Activated T-helper 1 cell treated with Interleukin-2 at 50 U/mL for 16 hours (primary cell): Measurements from ENCODE around the gene TBC1D7.

Experiments used
- DNase-seq: peaks from one replicate; pipeline ENCODE4 v3.0.0-alpha.2; 2020; ENCODE audit warnings: low read depth

Gene TBC1D7

DNA sequence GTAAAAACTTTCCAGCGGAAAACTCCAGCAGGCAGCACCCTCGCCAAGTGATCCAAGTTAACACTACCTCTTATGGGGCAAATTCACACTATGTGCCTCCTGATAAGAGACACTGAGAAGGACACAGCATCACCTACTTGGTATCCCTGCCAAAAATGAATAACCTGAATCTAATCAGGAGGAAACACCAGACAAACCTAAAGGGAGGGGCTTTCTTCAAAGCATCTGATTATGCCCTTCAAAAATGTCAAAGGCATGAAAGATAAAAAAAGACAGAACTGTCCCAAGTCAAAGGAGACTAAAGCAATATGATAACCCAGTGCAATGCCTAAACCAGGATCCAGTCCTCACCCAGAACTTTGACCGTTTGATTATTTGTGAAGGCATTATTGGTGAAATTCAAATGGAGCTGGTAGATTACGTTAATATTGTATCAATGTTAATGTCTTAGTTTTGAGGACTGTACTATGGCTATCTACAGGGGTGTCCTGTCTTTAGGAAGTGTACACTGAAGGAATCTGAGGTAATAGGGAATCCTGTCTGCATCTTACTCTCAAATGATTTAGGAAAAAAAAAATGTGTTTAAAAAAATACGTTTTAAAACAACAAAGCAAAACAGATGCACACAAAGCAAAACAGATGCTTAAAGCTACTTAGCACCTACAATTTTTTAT lies 8.3 kb downstream of the TBC1D7 start:
- no peak for DNase-seq

DNA sequence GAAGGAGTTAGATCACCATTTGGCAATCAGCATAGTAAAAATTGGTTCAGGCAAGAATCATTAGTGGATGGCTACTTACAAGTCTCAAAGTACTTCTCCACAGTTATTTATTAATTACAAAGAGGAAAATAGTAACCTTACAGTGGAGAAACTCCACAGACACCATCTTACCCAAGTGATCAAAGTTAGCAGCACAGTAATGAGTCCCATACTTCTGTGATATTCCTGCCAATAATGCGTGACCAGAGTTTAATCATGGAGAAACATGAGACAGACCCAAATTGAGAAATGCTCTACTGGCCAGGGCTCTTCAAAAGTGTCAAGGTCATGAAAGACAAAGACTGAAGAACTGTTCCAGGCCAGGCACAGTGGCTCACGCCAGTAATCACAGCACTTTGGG lies 9.5 kb downstream of the TBC1D7 start:
- no peak for DNase-seq

DNA sequence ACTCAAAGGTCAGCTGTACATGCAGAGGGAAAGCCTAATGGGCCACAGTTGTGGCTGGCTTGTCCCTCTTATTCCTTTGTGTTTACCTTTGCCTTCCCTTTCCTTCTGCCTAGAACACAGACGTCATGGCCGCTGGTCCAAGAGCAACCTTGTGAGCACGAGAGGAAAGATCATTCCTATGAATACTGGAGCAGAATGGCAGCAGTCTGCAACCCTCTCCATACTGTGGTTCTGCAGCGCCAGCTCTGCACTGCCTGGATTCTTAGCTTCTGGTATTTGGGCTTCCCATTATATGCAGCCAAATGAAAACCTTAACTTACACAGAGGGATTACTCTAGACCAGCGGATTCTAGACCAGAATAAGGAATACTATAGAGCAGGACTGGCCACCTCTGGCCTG lies 12.4 kb downstream of the TBC1D7 start:
- DNase-seq: no peak

DNA sequence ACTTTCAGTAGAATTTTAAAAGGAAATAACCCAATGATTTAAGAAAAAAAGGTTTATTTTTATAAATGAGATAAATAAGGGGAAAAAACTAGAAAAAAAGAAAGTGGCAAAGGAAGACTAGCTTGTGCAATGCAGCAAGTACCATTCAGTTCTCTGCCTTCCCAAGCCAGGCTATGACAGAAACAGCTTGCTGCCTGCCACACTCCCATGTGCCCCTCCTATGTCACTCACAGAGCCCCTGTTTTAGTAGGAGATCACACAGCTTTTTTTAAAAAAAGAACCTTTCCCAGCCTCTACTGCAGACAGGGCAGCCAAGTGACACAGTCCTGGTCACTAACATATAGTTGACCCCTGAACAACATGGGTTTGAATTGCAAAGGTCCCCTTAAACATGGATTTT lies 13.5 kb downstream of the TBC1D7 start:
- no peak for DNase-seq

DNA sequence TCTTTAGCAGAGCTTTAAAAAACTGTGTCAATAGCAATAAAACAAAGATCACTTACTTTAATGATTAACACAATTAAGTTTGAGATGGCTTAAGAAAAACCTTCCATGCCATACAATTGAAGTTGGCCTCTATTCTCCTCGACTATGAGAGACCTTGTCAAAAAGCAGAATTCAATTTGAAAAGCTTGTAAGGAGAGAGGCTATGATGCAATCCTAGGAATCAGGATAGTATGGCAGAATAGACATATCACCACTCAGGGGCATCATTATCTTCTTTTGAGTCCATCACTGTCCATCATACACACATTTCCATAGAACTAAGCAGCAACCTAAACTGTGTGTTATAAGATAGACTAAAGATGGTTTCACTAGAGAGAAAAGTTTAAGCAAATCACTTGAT lies 17.2 kb downstream of the TBC1D7 start:
- DNase-seq: no peak

DNA sequence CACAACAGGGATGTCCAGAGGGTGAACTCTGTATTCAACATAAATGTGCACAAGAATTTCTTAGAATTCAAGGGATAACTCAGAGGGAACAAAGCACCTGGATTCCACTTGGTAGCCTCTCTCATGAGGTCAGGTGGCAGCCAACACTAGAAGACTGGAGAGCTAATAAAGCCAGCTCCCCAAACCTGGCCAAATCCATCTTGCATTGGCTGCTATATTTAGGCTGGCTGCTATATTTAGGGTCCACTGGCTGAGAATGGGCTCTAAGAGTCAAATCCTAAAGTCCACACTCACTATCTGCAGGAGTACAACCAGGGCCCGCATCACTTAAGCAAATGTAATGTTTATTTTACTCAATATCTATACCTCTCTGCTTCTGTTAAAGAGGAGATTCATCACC lies 20.0 kb downstream of the TBC1D7 start:
- DNase-seq: no peak

DNA sequence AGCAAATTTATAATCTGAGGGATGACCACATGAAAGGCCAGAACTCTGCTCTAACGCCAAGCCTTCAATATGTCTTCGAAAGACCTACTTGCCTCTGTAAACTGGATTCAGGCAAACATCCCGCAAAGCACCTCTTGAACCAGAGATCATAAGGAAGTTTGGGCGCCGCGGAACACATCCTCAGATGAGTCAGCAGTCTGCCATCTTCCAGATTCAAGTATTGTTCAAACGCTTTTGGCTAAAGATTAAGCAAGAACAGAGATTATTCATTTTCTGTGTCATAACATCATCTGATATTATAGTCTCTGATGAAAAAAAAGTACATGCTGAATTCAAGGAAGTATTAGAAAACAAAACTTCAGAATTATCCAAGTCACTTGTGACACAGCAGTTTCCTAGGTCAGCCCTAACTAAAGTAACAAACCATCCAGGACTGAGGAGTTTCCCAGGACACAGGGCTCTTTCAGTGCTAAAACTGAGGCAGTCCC lies 20.8 kb downstream of the TBC1D7 start:
- no peak for DNase-seq

DNA sequence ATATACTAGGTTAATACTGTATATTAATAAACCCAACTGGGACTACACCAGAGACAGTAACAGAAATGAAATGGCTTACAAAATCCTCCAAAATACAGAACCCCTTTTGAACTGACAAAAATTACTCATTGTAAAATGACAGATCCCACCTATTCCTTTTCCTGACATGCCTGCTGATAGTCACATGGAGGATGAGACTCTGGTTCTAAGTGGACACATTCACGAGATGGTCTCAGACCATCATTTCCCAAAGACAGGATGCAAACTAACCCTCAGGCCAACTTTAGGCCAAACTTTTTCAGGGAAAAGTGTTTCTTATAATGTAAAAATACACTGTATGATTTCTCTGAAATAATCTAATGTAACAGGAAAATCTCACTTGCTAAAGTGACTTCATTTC lies 22.5 kb downstream of the TBC1D7 start:
- no peak for DNase-seq

DNA sequence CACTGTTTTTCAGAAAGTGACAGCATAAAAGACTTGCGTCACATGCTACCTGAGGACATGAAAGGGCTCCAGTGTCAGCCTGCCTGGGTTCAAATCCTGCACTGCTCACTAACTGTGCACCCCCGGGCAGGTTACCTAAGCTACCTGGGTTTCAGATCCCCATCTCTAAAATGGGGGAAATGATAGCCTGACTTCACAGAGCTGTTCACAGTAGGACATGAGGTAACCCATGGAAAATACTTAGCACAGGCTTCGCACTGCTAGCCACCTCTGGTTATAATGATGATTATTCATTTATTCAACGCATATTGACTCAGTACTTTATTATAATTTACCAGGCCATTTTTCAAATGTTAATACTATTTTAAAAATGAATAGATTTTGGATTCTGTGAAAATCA lies 23.0 kb downstream of the TBC1D7 start:
- no peak for DNase-seq

DNA sequence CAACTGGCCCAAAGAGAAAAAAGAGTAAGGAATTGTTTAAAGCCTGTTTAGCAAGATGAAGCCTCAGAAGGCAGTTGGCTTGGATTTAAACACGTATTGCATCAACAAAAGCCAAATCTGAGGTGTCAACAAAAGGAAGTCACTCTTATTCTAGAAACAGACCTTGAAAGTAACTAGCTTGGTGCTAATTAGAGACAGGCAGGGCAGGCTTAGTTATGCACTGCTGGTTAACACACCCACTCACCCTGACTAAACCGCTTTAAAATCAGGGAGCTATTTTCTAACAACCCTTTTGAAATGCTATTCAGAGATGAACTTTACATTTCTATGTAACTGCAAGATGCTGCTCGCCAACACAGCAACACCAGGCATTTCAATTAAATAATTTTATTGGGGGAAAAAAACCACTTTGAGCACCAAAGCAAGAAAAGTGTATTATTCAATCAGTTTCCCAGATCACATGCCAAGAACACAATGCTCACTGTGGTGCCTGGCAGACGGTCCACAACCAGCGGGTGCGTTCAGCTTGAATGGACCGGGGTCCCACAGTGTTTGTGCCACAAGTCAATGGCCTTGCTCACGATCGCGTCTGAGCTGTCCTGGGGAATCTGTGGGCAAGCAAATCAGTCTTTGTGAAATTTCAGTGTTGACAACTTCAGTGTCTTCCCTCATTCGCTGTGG lies 23.6 kb downstream of the TBC1D7 start:
- DNase-seq: no peak

DNA sequence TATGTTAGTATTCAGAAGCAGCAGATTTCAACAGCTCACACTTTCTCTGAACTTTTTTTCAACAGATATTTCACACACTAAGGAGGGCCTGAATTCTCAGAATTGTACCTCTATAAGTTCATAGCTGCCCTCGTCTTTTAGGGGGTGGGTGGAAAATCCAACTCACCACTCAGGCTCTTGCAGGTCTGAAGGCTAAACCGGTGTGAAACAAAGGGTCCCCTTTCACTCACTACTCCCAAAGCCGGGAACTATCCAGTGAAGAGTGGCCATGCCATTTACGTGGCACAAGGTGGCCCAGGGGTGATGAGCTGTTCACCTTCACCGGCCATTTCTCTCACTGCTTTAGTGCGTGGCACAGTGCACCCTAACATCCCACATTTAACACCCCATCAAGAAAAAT lies 24.2 kb downstream of the TBC1D7 start:
- no peak for DNase-seq

DNA sequence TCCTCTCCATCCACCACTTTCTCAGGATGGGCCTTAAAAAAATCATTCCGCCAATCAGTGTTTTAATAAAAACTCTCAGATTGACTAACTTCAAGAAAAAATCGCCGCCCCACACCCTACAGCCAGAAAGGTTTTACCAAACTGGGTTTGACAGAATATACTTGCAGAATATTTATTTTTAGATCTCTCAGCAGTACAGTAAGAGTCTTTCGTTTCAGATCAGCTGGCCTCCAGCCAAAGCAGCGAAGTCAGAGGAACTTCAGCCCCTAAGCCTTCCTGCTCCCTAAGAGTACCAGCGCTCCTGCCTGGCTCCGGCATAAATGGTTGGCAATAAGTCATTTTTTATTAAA lies 24.7 kb downstream of the TBC1D7 start:
- no peak for DNase-seq

DNA sequence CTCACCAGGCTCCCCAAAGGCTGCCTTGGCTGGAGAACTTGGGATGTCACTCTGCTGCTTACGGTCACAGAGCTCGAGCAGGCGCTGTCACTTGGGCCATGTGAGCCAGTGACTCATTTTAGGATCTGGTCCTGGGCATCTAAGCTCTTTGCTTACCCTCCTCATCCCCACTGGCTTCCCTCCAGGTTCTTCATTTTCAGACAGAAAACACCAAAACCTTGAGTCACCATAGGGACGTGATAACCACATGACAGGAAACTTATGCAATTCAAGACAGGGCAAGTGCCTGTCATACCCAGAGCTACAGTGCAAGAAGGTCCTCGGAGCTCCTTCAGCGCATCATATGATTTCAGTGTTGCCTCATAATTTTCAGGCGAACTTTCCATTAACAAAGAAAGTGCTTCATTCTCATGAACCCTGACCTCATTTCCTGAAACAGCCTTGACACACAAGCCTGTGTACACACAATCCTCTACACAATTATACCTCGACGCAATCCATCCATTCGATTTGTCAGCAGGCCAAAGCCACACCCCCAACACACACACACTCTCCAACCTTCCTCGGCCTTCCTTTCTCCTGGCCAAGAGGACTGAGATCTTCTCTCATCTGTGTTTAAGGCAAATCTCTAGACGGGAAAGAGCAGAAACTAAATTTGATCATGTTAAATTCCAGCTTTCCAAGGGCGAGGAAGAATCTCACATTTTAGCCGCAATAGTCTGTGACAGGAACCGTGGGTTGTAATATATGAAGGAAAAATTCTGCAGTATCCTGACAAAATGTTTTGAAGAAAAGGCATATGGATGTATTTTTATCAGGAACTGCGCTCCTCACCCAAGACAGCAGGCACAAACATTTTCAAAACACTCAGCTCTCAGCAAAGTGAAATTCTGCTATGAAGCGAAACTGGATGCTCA lies 25.3 kb downstream of the TBC1D7 start:
- DNase-seq: no peak

DNA sequence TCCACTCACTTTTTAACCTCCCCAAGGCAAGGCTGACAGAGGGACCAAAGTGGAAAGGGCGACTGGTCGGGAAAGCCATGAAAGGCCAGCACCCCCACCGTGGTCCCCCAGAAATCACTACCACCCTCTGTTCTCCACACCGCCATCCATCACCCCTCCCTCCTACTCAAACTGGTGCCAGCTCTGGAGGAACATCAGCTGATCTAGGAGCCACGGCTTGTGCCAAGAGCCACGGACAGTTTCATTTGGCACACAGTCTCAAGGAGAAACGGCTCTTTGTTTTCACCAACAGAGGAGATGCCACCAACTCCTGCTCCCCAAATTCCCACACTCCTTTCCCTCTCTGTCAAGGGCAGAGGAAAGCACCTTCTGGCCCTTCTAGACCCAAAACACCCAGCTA lies 26.0 kb downstream of the TBC1D7 start:
- no peak for DNase-seq

DNA sequence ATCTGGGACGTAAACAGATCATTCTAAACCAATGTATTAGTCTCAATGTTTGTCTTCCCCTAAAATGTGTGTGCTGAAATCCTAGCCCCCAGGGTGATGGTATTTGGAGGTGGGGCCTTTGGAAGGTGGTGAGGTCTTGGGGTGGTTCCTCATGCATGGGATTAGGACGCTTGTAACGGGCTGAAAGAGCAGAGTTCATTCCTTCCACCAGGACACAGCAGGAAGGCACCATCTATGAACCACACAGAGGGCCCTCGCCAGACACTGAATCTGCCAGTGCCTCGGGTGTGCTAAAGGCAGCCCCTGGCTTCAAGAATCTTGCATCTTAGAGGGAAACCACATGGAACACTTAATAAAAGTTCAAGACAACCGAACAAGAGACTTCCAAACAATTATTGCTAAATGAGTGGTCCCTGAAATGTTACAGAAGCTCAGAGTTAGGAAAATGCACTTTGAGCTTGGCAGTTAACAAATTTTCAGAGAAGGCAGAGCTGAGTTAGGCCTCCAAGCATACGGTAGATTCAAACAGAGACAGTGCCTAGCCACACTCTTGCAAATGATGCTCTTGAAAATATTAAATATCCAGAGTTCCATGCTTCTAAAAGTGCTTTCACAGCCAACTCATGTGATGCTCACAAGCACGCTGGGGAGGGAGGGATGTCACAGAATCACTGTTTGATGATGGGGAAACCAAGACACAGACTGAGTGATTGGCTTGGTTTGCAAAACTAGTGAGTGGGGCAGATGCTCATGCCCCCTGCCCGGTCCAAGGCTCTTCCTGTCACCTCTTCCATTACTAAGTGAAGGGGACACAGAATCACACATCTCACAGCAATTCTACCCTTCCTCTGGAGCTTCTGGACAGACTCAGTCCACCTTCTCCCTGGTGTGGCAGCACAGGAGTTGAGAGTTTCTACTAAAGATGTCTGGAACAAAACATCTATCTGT lies 27.4 kb downstream of the TBC1D7 start:
- DNase-seq: no peak

DNA sequence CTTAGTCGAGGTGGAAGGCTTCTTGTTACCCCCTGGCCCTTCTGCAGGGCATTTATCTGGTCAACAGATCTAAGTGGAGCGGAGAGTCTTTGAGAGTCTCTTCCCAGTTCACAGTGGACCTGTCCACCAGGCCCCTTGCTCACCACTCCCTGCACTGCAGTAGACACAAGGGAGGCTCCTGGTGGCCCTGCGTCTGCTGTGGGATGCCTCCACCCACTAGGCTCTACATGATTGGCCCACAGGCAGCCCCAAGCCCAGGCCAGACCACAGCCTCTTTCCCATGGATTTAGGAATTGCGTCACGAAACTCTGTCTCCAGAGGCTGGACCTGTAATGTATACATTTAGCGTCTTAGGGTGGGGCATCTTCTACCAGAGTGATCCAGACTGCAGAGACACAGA lies 28.4 kb downstream of the TBC1D7 start:
- DNase-seq: no peak

DNA sequence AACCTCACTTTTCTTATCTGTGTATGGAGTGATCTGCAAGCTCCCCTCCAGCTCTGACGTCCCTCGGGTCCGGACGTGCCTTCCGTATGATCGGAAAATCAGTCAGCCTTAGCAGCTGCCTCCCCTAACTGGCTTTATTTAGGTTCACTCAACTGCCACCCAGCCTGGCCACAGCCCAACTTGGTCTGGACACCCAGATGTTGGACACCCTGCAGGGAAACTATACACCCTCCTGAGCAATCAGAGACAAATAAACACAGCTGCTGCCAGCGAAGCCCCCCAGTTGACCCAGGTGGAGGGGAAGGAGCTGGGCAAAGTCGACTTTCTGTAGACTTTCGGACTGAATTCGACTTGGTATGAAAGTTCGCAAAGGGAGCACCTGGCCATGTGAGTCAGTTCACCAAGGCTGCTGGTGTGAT lies 28.9 kb downstream of the TBC1D7 start:
- DNase-seq: no peak

DNA sequence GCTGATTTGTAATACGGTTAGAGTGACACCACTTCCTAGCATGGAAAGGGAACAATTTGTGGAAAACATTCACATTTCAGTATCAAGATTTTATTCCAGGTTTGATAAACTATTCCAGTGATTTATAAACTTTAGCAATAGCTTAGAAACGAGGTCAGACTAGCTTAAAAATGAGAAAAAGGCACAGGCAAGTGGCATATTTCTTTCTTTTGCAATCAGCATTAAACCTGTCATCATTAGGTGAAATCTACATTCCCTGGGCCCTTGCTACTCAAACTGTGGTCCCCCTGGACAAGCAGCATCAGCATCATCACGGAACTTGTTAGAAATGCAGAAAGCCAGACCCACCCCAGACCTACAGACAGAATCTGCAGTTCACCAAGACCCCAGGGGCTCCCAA lies 29.9 kb downstream of the TBC1D7 start:
- no peak for DNase-seq

DNA sequence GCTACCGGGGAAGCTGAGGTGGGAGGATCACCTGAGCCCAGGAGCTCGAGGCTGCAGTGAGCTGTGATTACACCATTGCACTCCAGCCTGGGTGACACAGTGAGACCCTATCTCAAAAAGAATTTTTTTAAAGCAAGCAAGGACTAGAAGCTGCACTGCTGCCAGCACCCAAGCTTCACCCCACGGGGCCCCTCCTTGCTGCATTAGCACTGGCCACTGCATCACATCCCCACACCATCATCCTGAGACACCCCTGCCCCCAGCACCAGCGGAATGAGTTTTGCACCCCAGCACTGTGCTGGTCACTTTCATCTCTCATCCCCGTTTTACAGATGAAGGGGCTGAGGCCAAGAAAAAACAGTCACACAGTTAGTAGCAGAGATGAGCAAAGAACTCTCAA lies 30.9 kb downstream of the TBC1D7 start:
- DNase-seq: no peak

DNA sequence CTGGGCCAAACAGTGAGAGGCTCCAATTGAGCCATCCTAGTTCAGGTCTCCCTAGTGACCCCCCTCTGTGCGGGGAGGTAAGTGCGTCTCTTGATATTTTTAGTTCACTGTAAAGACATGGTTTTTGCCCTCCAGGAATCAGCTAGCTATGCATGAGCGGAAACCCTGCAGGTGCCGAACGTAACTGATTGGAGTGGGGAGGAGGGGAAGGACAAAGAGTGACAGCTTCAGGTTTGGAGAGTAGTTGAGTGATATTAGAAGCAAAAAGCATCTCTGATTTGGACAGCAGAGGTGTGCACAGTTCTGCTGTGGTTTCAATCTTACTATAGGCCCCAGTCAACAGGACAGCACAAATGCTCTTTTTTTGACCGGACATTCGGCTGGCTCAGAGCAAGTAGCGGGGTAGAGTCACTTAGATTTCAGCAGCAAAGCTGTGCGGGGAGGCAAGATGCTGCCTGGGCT lies 31.8 kb downstream of the TBC1D7 start:
- no peak for DNase-seq

DNA sequence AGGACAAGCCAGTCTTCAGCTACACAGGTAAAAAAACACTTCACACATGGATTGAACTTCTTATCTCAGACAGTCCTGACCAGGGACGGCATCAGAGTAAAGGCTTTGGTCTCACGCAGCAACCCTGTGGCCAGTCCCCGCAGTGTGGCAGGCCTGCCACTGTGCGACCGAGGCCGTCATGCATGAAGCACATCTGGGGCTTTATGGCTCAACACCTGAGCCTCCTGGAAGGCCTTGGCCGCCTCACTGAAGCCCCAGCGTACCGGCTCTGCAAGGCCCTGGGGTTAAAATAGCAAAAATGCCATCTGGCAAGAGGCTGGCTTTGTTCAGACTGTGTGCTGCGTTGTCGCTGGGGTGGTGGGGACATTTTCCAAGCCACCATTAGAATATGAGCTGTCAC lies 32.8 kb downstream of the TBC1D7 start:
- DNase-seq: no peak
